CD4-positive, CD25-positive, alpha-beta regulatory T cell (primary cell): Measurements from ENCODE around the gene MED16. TPM values are rescaled to one million over a fixed set of nuclear protein-coding genes. Genes with fewer than 3 reads are reported as not detected.

ENCODE experiments used
- ATAC-seq, 2 donors: fragments of 150-1000 bp; cut with Tn5 transposase; one replicate each; pipeline ENCODE4 v1.10.0; 2021; ENCODE audit warnings: low read depth in 2 of 2, moderate number of reproducible peaks in 2 of 2, moderate library complexity in 1 of 2
- DNase-seq, 3 donors: peaks; one replicate each; pipeline versions ENCODE4 v3.0.0 to v3.0.0-alpha.2; 2012 to 2022; ENCODE audit warnings: mixed read lengths in 1 of 3
- H3K27ac ChIP-seq: one replicate; pipeline ENCODE4 v1.7.0; 2013; ENCODE audit warnings: mild to moderate bottlenecking, low read length; ENCODE audit not compliant: insufficient read depth, poor library complexity, severe bottlenecking
- H3K27me3 ChIP-seq: one replicate; pipeline ENCODE4 v1.7.0; 2013; ENCODE audit warnings: low read length; ENCODE audit not compliant: control insufficient read depth, insufficient read depth
- H3K36me3 ChIP-seq: one replicate; pipeline ENCODE4 v1.7.0; 2013; ENCODE audit warnings: mild to moderate bottlenecking, low read length, moderate library complexity; ENCODE audit not compliant: control insufficient read depth, insufficient read depth
- H3K4me1 ChIP-seq: 2 replicates; pipeline ENCODE4 v1.7.0; 2013; ENCODE audit warnings: mild to moderate bottlenecking, low read length; ENCODE audit not compliant: insufficient read depth, control insufficient read depth, poor library complexity, severe bottlenecking
- H3K4me3 ChIP-seq: one replicate; pipeline ENCODE4 v1.7.0; 2013; ENCODE audit warnings: low read depth, mild to moderate bottlenecking, low read length, moderate library complexity
- H3K9me3 ChIP-seq, 2 experiments: 1 replicate in 1 of 2; 2 replicates in 1 of 2; pipeline ENCODE4 v1.7.0; 2013; ENCODE audit warnings: low read length in 2 of 2, mild to moderate bottlenecking in 1 of 2, moderate library complexity in 1 of 2; ENCODE audit not compliant: control insufficient read depth in 2 of 2
- H3K27ac Mint-ChIP-seq, 3 donors: one replicate each; pipeline ENCODE4 v1.8.0; 2020 to 2022; ENCODE audit warnings: mild to moderate bottlenecking in 3 of 3, mixed read lengths in 3 of 3, moderate library complexity in 2 of 3
- H3K27me3 Mint-ChIP-seq: one replicate; pipeline ENCODE4 v1.8.0; 2022; ENCODE audit warnings: mild to moderate bottlenecking, mixed read lengths
- H3K36me3 Mint-ChIP-seq: one replicate; pipeline ENCODE4 v1.8.0; 2020; ENCODE audit warnings: mixed read lengths
- H3K4me1 Mint-ChIP-seq, 4 donors: one replicate each; pipeline ENCODE4 v1.8.0; 2020 to 2022; ENCODE audit warnings: mixed read lengths in 4 of 4, mild to moderate bottlenecking in 1 of 4
- H3K4me3 Mint-ChIP-seq, 4 donors: one replicate each; pipeline ENCODE4 v1.8.0; 2020 to 2022; ENCODE audit warnings: mild to moderate bottlenecking in 4 of 4, mixed read lengths in 4 of 4, moderate library complexity in 3 of 4
- H3K9me3 Mint-ChIP-seq, 7 donors: one replicate each; pipeline ENCODE4 v1.8.0; 2020 to 2022; ENCODE audit warnings: mixed read lengths in 7 of 7, mild to moderate bottlenecking in 3 of 7, moderate library complexity in 2 of 7
- polyA plus RNA-seq, 4 donors: library from polyadenylated mRNA; unstranded; fragments of 300-500 nt; fragmentation: Illumina TruSeq; gene quantifications; one replicate each; pipeline ENCODE4 v1.2.3, GENCODE V29; 2021
- total RNA-seq: library from RNA; stranded (reverse); gene quantifications from one replicate; pipeline ENCODE4 v1.2.3, GENCODE V29; 2022

MED16 gene
- total and polyA plus RNA-seq, 5 donors from 2014 or later: 61.9 to 91.7 (median 79.5) TPM

- DNase-seq (no peak), ATAC-seq (no peak)
- H3K27me3 ChIP-seq: no peaks in the 10 kb centered on the region
- H3K27ac ChIP-seq: no peak overlapping the region
- no peaks in the 10 kb centered on the region for H3K9me3 Mint-ChIP-seq
- H3K4me1 ChIP-seq: peaks cover 25% of the 10 kb centered on the region
- no peaks in the 10 kb centered on the region for H3K9me3 ChIP-seq
- no peaks in the 10 kb centered on the region for H3K36me3 ChIP-seq
- H3K27ac Mint-ChIP-seq: no peak overlapping the region
- peak overlapping the region in 2 of 4 donors; percentile 24 to 68 for H3K4me3 Mint-ChIP-seq
- H3K4me1 Mint-ChIP-seq: peaks cover 0 to 25% (median 6%) of the 10 kb centered on the region in 4 donors
- H3K36me3 Mint-ChIP-seq: no peaks in the 10 kb centered on the region
- H3K27me3 Mint-ChIP-seq: no peaks in the 10 kb centered on the region
- H3K4me3 ChIP-seq: no peak overlapping the region
Observed at GRCh38 chr19:931860-932647, 39.1 kb upstream of the MED16 start.

DNA sequence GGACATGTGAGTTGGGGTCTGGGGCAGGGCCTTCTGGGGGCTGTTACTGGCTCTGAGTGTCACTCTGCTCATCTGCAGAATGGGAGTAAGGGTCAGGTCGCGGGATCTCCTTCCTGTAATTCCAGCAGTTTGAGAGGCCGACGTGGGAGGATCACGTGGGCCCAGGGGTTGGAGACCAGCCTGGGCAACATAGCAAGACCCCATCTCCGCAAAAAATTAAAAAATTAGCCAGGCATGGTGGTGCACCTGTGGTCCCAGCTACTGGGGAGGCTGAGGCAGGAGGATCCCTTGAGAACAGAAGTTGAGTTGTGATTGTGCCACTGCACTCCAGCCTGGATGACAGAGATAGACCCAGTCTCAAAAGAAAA lies 36.9 kb upstream of the MED16 start:
- H3K9me3 Mint-ChIP-seq: no peaks in the 10 kb centered on the region
- H3K4me3 ChIP-seq: no peak overlapping the region
- no peaks in the 10 kb centered on the region for H3K36me3 ChIP-seq
- H3K4me1 Mint-ChIP-seq: peaks cover 0 to 18% (median 6%) of the 10 kb centered on the region in 4 donors
- ATAC-seq (no peak), DNase-seq (no peak)
- no peaks in the 10 kb centered on the region for H3K9me3 ChIP-seq
- H3K27ac ChIP-seq: no peak overlapping the region
- peak overlapping the region in 2 of 4 donors; percentile 21 to 67 for H3K4me3 Mint-ChIP-seq
- no peaks in the 10 kb centered on the region for H3K27me3 Mint-ChIP-seq
- H3K4me1 ChIP-seq: peaks cover 38% of the 10 kb centered on the region
- no peak overlapping the region for H3K27ac Mint-ChIP-seq
- no peaks in the 10 kb centered on the region for H3K27me3 ChIP-seq
- no peaks in the 10 kb centered on the region for H3K36me3 Mint-ChIP-seq

DNA sequence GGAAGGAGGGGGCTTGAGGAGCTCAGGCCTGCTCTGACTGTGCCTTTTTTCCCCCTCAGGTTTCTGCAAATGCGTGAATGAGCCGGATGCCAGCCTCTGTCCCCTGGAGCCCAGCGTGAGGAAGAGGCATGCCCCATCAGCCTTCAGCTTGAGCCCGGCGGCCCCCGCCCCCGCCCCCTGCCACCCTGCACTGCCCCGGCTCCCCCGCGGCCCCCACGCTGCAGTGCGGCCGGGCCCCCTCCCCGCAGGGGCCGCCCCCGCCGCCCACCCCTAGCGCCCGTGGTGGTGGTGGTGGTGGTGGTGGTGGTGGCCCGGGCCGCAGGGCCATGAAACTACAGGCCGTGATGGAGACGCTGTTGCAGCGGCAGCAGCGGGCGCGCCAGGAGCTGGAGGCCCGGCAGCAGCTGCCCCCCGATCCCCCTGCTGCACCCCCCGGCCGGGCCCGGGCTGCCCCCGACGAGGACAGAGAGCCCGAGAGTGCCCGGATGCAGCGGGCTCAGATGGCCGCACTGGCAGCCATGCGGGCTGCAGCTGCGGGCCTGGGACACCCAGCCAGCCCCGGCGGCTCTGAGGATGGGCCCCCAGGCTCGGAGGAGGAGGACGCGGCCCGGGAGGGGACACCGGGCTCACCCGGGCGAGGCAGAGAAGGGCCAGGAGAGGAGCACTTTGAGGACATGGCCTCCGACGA lies 36.4 kb upstream of the MED16 start:
- Histone ChIP-seq H3K4me1 (peaks cover 44% of the 10 kb centered on the region), H3K27ac (no peak overlapping the region), H3K36me3 (no peaks in the 10 kb centered on the region), H3K4me3 (no peak overlapping the region), H3K9me3 (no peaks in the 10 kb centered on the region), H3K27me3 (no peaks in the 10 kb centered on the region)
- no peaks in the 10 kb centered on the region for H3K27me3 Mint-ChIP-seq
- no peak overlapping the region for H3K27ac Mint-ChIP-seq
- no peaks in the 10 kb centered on the region for H3K36me3 Mint-ChIP-seq
- H3K4me3 Mint-ChIP-seq: peak overlapping the region in 2 of 4 donors; percentile 67 to 80
- H3K4me1 Mint-ChIP-seq: peaks cover 0 to 20% (median 6%) of the 10 kb centered on the region in 4 donors
- H3K9me3 Mint-ChIP-seq: no peaks in the 10 kb centered on the region
- no peak for ATAC-seq
- DNase-seq: no peak

DNA sequence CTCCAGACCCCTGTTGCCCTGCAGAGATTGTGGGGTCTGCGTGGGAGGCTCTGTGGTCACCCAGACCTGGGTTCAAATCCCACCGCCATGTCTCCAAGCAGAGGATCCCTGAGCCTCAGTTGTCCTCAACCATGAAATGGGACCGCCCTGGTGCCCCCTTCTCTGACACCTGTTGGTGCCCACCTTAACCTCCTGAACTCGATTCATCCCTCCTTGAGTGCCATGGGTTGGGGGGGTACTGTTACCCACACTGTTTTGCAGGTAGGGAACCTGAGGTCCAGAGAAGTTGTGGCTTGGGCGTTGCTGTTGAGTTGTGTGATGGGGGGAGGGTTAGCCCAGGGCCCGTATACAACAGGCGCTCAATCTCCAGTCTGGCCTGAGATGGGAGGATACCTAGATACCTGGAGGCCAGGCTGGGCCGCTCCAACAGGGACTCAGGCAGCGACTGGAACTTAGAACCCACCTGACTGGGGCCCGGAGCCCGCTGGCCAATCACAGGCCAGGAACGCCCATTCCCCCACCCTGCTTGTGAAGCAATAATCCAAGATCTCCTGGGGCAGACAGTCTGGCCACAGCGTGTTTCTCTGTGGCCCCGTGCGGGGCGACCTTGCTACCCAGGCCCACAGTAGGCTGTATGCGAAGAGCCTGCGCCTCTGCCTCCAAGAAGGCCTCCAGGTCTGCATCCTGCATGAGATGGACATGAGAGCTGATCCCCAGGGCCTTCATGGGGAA lies 35.6 kb upstream of the MED16 start:
- no peaks in the 10 kb centered on the region for H3K36me3 Mint-ChIP-seq

DNA sequence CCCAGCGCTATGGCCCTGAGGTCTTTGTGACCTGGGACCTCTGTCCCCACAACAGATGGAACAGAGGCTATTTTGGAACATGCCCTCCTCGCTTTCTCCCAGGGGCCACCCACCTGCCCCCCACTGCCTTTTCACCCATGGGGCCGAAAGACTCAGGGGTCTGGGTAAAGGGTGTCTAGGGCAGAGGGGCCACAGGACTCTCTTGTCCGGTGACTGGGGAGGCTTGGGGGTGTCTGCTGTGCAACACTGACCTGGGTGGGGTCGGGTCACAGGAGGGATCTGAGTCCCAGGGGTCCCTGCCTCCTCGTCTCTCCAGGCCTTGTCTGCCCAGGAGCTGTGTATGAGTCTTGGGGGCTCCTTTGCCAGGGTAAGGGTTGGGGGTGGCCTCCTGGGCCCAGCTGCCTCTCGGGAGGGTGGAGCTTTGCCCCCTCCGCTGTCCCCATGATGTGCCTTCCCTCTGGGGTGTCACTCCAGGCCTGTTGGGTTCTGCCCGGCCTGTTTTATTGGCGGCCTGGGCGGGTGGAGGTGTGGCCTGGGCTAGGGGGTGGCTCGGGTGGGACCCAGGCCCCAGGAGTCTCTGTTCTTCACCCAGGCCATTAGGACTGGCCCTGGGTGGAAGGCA lies 34.9 kb upstream of the MED16 start:
- H3K27me3 Mint-ChIP-seq: peaks cover 5% of the 10 kb centered on the region
- H3K27ac ChIP-seq: no peak overlapping the region
- H3K9me3 Mint-ChIP-seq: peaks cover 0 to 3% (median 0%) of the 10 kb centered on the region in 7 donors
- peak overlapping the region; percentile 38 to 74 (median 64) for H3K4me3 Mint-ChIP-seq
- no peak for ATAC-seq
- H3K9me3 ChIP-seq: no peaks in the 10 kb centered on the region
- H3K4me3 ChIP-seq: no peak overlapping the region
- no peaks in the 10 kb centered on the region for H3K27me3 ChIP-seq
- peaks cover 0 to 26% (median 5%) of the 10 kb centered on the region in 4 donors for H3K4me1 Mint-ChIP-seq
- peaks cover 33% of the 10 kb centered on the region for H3K4me1 ChIP-seq
- H3K27ac Mint-ChIP-seq: no peak overlapping the region
- no peaks in the 10 kb centered on the region for H3K36me3 Mint-ChIP-seq
- DNase-seq: no peak
- no peaks in the 10 kb centered on the region for H3K36me3 ChIP-seq

More for the DNA sequence above, 35.6 kb upstream of the MED16 start:
- Histone ChIP-seq H3K36me3 (no peaks in the 10 kb centered on the region), H3K27me3 (no peaks in the 10 kb centered on the region), H3K27ac (no peak overlapping the region), H3K4me1 (peaks cover 40% of the 10 kb centered on the region), H3K9me3 (no peaks in the 10 kb centered on the region), H3K4me3 (no peak overlapping the region)
- H3K27ac Mint-ChIP-seq: no peak overlapping the region
- no peaks in the 10 kb centered on the region for H3K27me3 Mint-ChIP-seq
- peaks cover 0 to 25% (median 6%) of the 10 kb centered on the region in 4 donors for H3K4me1 Mint-ChIP-seq
- ATAC-seq: no peak
- no peaks in the 10 kb centered on the region for H3K9me3 Mint-ChIP-seq
- no peak for DNase-seq
- peak overlapping the region; percentile 33 to 80 (median 56) for H3K4me3 Mint-ChIP-seq

DNA sequence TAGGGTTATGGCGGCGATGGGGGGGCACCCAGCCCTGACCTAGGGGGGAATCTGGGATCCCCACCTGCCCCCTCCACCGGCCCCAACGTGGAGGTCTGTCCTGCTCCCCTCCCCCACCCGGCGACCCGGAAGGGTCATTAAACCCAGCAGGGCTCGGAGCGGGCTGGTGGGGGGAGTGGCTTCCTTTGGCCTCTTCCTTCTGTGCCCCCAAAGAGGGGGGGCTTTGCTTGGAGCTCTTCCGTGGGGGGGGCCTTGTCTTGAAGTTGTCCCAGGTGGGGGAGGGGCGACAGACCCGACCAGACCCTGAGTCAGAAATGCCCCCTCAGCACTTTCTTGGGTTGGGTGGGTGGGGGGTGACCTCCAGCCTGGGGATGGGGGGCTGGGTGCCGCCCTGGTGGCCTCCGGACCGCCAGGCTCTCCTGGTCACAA lies 34.4 kb upstream of the MED16 start:
- Histone ChIP-seq H3K4me3 (no peak overlapping the region), H3K27me3 (no peaks in the 10 kb centered on the region), H3K36me3 (no peaks in the 10 kb centered on the region), H3K9me3 (no peaks in the 10 kb centered on the region), H3K4me1 (peaks cover 28% of the 10 kb centered on the region), H3K27ac (peak overlapping the region; percentile 14)
- DNase-seq: no peak
- peak overlapping the region in 3 of 4 donors; percentile 38 to 74 (median 65) for H3K4me3 Mint-ChIP-seq
- H3K27ac Mint-ChIP-seq: no peak overlapping the region
- peaks cover 0 to 3% (median 0%) of the 10 kb centered on the region in 7 donors for H3K9me3 Mint-ChIP-seq
- peaks cover 0 to 22% (median 3%) of the 10 kb centered on the region in 4 donors for H3K4me1 Mint-ChIP-seq
- no peak for ATAC-seq
- peaks cover 5% of the 10 kb centered on the region for H3K27me3 Mint-ChIP-seq
- no peaks in the 10 kb centered on the region for H3K36me3 Mint-ChIP-seq

DNA sequence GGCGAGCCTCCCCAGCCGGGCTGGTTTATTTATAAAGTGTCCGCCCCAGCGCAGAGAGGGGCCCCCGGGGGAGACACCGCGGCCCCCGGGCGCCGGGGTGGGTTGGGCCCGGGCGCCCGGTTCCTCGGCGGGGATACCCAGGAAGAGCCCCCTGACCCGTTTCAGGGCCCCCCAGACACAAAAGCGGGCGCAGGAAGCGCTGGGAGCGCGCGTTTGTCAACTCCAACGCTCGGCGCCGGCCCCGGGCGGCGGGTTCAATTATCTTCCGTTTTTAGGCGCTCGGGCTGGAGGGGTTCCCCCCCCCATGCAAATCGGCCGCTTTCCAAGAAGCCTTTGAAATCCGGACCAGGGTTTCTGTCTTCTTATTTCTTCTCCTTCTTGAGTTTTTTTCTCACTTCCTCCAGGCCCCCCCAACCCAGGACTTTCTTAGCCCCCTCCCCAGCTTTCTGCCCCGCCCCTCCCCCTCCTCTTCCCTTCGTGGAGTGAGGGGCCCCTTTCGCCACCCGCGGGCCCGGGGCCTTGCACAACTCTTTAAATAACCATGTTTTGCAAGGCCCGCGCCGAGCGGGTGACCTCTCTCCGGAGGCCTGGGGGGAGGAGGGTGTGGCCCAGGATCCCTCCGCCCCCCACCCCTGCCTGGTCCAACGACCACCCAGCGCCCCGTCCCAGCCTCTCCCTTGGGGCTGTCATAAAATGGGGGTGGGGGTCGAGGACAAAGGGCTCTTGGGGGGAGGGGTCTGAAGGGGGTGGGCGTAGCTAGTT lies 33.8 kb upstream of the MED16 start:
- Mint-ChIP-seq H3K27me3 (peaks cover 9% of the 10 kb centered on the region), H3K36me3 (no peaks in the 10 kb centered on the region), H3K4me1 (peaks cover 0 to 21% (median 6%) of the 10 kb centered on the region in 4 donors), H3K9me3 (peaks cover 0 to 3% (median 0%) of the 10 kb centered on the region in 7 donors), H3K27ac (no peak overlapping the region), H3K4me3 (peak overlapping the region; percentile 73 to 85 (median 84))
- ATAC-seq: no peak
- no peaks in the 10 kb centered on the region for H3K9me3 ChIP-seq
- H3K27me3 ChIP-seq: no peaks in the 10 kb centered on the region
- peaks cover 23% of the 10 kb centered on the region for H3K4me1 ChIP-seq
- DNase-seq: peak in 1 of 3 donors; percentile 71
- peak overlapping the region; percentile 33 for H3K27ac ChIP-seq
- H3K36me3 ChIP-seq: no peaks in the 10 kb centered on the region
- H3K4me3 ChIP-seq: peak overlapping the region; percentile 26
